ENCODE measurements around the gene CBFA2T2.
A peak's percentile ranks its signal among the peaks of the same experiment; 100 is the strongest.
"Not testable (repeated sequence)": the region's sequence is repeated elsewhere in the genome, so short reads cannot be mapped to it uniquely, and the experiment has no call there.

The CBFA2T2 gene

DNA sequence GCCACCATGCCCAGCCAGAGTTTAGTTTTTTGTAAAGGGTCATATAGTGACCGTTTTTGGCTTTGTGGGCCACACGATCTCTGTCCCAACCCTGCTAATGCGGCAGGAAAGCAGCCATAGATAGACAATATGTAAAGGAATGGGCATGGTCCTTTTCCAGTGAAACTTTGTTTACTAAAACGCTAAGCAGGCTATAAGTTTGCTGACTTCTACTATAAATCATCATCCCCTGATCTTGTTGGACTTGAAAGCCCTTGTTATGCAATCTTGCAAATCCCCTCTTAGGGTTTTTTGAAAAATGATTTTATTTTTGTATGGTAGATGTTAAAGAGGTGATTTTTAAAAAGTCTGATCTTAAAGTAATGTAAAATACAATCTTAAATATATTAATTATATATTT, 63.6 kb downstream of the CBFA2T2 start:
- no peak for DNase-seq

DNA sequence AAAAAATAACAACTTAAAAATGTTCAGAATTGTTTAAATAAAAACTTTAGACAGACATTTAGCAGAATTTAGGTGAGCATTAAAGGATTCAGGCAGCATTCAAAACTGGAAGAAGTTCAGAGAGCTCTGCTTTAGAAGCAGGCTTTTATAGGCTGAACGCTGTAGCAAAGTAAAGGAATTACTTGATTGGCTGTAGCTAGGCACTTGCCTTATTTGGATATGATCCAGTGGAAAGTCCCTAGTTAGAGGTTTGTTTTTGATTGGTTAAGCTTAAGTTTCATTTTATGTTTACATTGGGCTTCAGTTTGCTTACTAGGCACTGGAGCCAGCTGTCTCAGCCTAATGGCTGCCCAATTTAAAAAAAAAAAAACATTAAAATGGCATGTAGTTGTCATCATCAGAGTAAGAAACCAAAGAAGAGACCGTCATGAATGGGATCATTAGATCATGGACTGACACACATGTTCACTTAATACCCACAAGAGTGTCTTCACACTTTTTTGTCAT, 65.1 kb downstream of the CBFA2T2 start:
- peak; percentile 71 for DNase-seq

DNA sequence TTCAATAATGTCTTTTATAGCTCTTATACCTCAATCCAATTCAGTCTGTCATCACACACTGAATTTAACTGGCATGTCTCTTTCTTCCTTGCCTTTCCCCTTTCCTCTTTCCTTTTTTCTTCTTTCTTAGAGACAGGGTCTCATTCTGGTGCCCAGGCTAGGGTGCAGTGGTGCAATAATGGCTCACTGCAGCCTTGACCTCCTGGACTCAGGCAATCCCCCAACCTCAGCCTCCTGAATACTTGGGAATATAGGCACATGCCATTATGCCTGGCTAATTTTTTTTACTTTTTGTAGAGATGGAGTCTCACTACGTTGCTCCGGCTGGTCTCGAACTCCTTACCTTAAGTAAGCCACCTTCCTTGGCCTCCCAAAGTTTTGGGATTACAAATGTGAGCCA, 65.9 kb downstream of the CBFA2T2 start:
- no peak for DNase-seq

DNA sequence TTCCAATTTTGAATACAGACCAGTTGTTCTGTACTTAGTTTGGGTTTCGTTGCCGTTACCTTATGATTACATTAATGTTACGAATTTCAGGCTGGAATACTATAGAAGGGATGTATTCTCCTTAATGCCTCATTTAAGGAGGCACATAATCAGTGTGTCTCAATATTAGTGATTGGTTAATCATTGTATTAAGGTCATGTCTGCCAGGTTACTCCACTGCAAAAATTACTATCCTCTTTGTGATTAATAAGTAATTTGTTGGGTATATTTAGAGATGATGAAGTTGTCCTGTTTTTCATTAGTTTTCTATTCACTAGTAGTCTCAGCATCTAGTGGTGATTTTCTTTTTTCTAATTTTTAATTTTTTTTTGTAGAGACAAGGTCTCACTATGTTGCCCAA, 66.3 kb downstream of the CBFA2T2 start:
- no peak for DNase-seq

- DNase-seq: no peak
These were observed 68.7 kb downstream of the CBFA2T2 start for GRCh38 chr20:33558348-33559144.

DNA sequence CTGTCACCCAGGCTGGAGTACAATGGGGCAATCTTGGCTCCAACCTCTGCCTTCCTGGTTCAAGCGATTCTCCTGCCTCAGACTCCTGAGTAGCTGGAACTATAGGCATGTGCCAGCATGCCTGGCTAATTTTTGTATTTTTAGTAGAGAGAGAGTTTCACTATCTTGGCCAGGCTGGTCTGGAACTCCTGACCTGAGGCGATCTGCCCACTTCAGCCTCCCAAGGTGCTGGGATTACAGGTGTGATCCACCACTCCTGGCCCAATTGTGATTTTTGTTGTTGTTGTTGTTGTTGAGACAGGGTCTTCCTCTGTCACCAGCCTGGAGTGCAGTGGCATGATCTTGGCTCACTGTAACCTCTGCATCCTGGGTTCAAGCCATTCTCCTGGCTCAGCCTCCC, 69.3 kb downstream of the CBFA2T2 start:
- DNase-seq: no peak

DNA sequence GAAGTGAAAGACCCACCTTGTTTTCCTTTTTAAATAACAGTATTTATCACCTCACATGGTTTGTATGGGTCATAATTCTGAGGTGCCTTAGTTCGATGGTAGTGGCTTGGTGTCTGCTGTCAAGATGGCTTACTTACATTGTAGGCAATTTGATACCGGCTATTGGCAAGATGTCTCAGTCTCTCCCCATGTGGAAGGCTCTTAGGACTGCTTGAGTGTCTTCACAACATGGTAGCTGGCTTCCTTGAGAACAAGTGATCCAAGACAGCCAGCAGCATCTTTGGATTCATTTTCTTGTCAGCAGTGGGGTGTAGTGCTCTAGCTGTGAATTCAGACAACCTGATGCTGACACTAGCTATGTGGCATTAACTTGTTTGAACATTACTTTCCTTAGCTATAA, 70.1 kb downstream of the CBFA2T2 start:
- no peak for DNase-seq

- DNase-seq: not testable (repeated sequence)
These were observed 71.2 kb downstream of the CBFA2T2 start for GRCh38 chr20:33561053-33561452.

GRCh38 chr20:33561692-33562601, 72.1 kb downstream of the CBFA2T2 start:
- no peak for DNase-seq

GRCh38 chr20:33563788-33564187, 73.9 kb downstream of the CBFA2T2 start:
- DNase-seq: no peak

DNA sequence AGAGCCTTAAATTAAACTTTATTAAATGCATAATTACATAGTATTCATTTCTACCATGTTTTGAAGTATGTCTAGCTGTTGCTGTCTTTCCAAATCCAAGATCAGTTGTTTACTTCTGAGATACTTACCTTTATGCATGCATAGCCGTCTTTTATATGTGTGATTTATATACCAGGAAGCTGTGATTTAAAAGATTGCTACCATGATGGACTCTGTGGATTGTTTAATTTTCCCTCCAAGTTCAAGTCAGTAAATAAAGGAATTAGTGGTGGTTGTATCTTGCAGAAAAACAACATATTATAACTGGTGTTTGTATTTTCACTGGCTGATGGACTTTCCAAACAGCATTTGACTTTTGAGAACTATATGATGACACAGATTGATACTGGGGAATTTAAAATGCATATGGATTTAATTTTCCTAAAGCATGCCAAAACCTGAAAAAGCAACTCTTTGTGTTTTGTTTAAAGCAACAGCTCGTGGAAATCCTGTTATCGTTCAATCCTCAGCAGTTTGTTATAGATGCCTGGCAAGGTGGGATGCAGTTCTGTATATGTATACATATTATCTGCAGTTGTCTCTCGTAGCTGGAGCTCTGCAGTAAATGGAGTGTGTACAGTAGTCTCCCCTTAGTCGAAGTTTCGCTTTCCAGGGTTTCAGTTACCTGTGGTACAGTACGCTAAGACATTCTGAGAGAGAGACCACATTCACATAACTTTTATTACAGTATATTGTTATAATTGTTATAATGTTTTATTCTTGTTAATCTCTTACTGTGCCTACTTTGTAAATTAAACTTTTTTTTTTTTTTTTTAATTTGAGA, 77.1 kb downstream of the CBFA2T2 start:
- DNase-seq: no peak

DNA sequence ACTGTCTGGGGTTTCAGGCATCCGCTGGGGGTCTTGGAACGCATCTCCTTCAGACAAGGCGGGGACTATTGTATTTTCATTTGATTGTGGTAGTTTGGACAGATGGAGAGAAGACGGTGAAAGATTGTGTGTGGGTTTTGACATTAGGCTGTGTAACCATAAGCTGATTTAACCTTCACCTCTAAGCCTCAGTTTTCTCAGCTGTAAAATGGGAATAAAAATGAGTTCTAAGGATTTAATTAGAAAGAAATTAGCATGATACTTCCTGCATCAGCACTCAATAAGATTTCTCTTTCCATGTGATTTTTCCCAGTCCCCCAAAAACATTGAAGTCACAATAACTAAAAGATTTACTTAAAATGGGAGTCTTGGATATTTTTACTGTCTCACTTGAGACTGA, 78.1 kb downstream of the CBFA2T2 start:
- DNase-seq: no peak

GRCh38 chr20:33568378-33568777, 78.5 kb downstream of the CBFA2T2 start:
- DNase-seq: no peak

DNA sequence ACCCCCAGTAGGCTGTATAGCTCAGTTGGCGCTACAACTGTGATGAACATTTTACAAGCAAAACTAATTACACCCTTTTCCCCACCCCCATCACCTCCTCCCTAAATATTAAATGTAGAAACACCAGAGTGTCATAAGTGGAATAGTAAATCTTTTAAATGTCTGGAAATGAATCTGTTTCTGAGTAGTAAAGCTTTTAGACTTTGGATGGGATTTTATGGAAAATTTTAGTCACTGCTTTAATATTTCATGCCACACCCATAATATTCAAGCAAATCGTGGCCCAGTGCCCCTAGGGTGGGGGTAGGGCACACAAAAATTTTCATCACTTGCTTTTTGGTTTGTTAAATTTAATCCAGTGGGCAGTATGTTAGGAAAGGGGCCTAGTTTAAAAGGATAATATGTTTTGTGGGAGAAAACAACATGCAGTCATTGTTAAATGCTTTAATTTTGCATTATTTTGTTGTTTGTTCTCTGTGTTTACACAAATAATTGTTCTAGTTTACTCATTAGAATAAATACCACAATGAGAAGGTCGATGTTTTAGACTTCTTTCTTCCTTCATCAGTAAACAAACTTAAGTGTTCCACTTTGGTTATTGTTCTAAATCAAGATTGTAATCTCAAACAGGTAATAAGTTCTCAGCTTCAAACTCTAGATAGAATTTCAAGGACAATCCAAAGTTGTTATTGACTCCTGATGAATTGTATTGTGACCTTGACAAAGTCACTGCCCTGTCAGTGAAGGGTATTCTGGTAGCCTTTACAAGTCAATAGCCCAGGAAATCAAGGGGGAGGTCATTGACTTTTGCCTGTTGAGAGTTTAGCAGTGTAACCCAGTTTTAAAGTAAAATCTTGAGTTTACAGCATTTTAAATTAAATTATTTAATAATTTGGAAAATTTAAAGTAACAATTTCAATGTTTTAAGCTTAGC, 79.2 kb downstream of the CBFA2T2 start:
- no peak for DNase-seq

DNA sequence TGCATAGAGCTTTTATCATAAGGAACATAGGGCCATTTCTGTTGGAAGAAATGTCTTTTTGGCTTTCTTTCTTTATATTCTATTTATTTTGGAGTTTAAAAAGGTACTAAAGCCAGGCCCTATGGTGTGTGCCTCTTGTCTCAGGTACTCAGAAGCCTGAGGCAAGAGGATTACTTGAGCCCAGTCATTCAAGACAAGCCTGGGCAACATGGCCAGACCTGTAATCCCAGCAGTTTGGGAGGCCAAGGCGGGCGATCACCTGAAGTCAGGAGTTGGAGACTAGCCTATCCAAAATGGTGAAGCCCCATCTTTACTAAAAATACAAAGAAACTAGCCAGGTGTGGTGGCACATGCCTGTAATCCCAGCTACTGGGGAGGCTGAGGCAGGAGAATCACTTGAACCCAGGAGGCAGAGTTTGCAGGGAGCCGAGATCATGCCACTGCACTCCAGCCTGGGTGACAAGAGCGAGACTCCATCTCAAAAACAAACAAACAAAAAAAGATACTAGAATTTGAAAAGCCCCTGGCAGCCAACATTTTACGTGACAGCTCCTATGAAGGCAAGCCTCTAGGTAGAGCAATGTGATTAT, 80.0 kb downstream of the CBFA2T2 start:
- DNase-seq: no peak

DNA sequence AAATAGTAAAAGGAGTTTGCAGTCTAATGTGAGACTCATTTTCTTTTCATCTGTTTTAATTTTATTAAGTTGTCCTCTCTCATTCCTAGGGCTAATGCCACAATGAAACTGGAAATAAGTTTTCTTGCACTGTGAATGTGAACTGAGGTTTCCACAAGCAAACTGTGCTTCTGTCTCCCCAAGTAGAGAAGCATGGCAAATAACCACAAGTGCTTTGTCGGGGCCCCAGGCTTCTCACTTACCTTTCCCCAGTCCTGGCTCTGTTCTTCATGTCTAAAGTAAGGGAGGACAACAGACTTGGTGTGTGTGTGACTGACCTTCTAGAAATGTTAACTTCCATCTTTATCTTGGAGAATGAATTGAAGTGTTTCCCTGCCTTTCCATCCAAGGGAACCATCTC, 80.8 kb downstream of the CBFA2T2 start:
- no peak for DNase-seq

GRCh38 chr20:33573268-33573667, 83.4 kb downstream of the CBFA2T2 start:
- not testable (repeated sequence) for DNase-seq

DNA sequence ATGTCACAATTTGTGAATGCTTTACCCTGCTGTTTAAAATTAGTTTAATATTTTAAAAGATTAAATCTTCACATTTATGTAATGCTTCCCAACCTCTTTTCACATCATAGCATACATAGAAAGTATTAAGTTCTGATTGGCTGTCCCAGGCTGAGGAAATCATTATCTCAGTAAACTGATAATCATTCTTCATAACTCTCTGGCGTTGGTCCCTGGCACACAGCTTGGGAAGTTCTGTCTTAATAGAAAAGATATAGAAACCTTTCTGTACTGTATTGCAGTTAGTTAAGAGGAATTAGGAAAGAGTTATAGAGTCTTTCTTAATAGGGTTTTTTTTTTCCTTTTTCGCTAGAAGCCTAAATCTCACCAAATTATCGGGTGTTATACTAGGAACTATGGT, 85.4 kb downstream of the CBFA2T2 start:
- no peak for DNase-seq

- DNase-seq: no peak
These were observed 86.7 kb downstream of the CBFA2T2 start for GRCh38 chr20:33576432-33577125.

DNA sequence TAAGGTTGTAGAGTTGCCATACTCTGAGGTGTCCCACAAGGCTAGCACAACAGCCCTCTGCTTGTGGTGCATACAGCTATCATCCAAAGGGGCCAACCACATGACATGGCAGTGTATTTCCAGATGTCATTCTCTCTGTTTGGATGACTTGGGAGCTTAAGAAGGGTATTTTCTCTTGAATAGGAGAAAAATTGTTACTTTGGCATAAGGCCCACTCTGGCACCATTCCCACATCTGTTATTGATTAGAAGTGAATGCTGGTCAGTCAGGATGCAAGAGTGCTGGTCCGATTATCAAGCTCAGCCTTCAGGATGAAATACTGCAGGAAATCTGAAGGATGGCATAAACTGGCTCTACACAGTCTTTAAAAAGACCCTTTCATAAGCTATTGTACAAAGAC, 88.6 kb downstream of the CBFA2T2 start:
- DNase-seq: no peak

- DNase-seq: no peak
These were observed 93.2 kb downstream of the CBFA2T2 start for GRCh38 chr20:33583143-33583542.
